ENCODE data around the gene ZNF101.

DNA sequence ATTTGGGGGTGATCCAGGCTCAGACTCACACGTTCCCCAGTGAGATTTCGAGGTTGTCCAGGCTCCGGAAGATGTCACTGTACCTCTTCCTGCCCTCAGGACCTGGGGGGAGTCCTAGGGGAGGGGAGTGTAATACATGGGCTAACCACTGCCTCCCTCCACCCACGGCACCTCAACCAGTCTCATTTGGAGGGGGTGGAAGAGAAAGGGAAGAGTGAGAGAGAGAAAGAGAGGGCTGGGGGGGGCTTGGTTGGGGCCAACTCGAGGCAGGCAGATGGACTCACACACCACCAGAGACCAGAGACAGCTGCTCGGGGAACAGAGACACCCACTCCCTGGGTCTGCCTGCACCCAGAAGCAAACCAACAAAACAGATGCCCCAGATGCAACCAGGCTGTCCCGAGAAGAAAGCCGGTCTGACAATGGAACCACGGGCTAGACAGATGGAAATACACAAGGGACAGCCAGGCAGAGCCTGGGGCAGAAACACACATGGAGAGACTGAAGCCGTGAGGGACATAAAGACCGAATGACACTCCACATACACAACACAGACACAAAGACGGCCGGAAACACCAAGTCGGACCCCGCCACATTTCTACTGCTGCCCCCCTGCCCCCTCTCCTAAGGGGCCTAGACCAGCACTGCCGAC, 26.0 kb upstream of the ZNF101 start:
- TF ChIP-seq, protein P1, sequence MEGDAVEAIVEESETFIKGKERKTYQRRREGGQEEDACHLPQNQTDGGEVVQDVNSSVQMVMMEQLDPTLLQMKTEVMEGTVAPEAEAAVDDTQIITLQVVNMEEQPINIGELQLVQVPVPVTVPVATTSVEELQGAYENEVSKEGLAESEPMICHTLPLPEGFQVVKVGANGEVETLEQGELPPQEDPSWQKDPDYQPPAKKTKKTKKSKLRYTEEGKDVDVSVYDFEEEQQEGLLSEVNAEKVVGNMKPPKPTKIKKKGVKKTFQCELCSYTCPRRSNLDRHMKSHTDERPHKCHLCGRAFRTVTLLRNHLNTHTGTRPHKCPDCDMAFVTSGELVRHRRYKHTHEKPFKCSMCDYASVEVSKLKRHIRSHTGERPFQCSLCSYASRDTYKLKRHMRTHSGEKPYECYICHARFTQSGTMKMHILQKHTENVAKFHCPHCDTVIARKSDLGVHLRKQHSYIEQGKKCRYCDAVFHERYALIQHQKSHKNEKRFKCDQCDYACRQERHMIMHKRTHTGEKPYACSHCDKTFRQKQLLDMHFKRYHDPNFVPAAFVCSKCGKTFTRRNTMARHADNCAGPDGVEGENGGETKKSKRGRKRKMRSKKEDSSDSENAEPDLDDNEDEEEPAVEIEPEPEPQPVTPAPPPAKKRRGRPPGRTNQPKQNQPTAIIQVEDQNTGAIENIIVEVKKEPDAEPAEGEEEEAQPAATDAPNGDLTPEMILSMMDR (IDR thresholded peaks at IDR 0.05): no peak
- no peak for TF ChIP-seq POLR2A (IDR thresholded peaks at IDR 0.05)
